GM21447 (cell line): Measurements from ENCODE around the gene RANGAP1.
"Not testable (repeated sequence)": the region's sequence is repeated elsewhere in the genome, so short reads cannot be mapped to it uniquely, and the experiment has no call there.

Experiments
- ATAC-seq: cut with Tn5 transposase; IDR thresholded peaks from one replicate; pipeline ENCODE4 v1.9.1; 2021; ENCODE audit not compliant: unreplicated experiment

RANGAP1 gene

GRCh38 chr22:41261541-41262249 is 24.3 kb downstream of the RANGAP1 start:
- no peak for ATAC-seq

- ATAC-seq: no peak
Measured at GRCh38 chr22:41260871-41261270, 25.1 kb downstream of the RANGAP1 start.

- ATAC-seq: not testable (repeated sequence)
Measured at GRCh38 chr22:41259756-41260155, 26.2 kb downstream of the RANGAP1 start.

- ATAC-seq: no peak
Measured at GRCh38 chr22:41257696-41258095, 28.3 kb downstream of the RANGAP1 start.

- no peak for ATAC-seq
Measured at GRCh38 chr22:41256254-41257253, 29.4 kb downstream of the RANGAP1 start.

GRCh38 chr22:41254230-41254629 is 31.8 kb downstream of the RANGAP1 start:
- no peak for ATAC-seq

- no peak for ATAC-seq
Measured at GRCh38 chr22:41252365-41252764, 33.6 kb downstream of the RANGAP1 start.

GRCh38 chr22:41250127-41250526 is 35.9 kb downstream of the RANGAP1 start:
- ATAC-seq: no peak

GRCh38 chr22:41249442-41249841 is 36.5 kb downstream of the RANGAP1 start:
- no peak for ATAC-seq

- ATAC-seq: no peak
Measured at GRCh38 chr22:41248758-41249157, 37.2 kb downstream of the RANGAP1 start.

GRCh38 chr22:41248314-41248713 is 37.7 kb downstream of the RANGAP1 start:
- ATAC-seq: no peak

- no peak for ATAC-seq
Measured at GRCh38 chr22:41247703-41248102, 38.3 kb downstream of the RANGAP1 start.

GRCh38 chr22:41245917-41246499 is 40.0 kb downstream of the RANGAP1 start:
- no peak for ATAC-seq

GRCh38 chr22:41243361-41243760 is 42.6 kb downstream of the RANGAP1 start:
- no peak for ATAC-seq

GRCh38 chr22:41242396-41243117 is 43.4 kb downstream of the RANGAP1 start:
- no peak for ATAC-seq

- ATAC-seq: no peak
Measured at GRCh38 chr22:41241133-41241676, 44.8 kb downstream of the RANGAP1 start.

GRCh38 chr22:41240377-41241132 is 45.4 kb downstream of the RANGAP1 start, which contains the start of gene CHADL:
Gene CHADL (minus strand): TSS chr22:41240931. CDS start chr22:41240881, 50 bp downstream.
- ATAC-seq: no peak

GRCh38 chr22:41239443-41240128 is 46.4 kb downstream of the RANGAP1 start:
- ATAC-seq: no peak
